GM19193 (cell line): ENCODE data around the gene RABGGTA.

ENCODE experiments used
- POLR2A ChIP-seq: IDR thresholded peaks from 4 replicates; pipeline ENCODE4 v1.6.1; 2011; ENCODE audit not compliant: insufficient read depth, insufficient read length; ENCODE audit errors: extremely low read depth

RABGGTA gene

GRCh38 chr14:24261256-24261968 lies 10.0 kb downstream of the RABGGTA start:
- TF ChIP-seq POLR2A: no peak

DNA sequence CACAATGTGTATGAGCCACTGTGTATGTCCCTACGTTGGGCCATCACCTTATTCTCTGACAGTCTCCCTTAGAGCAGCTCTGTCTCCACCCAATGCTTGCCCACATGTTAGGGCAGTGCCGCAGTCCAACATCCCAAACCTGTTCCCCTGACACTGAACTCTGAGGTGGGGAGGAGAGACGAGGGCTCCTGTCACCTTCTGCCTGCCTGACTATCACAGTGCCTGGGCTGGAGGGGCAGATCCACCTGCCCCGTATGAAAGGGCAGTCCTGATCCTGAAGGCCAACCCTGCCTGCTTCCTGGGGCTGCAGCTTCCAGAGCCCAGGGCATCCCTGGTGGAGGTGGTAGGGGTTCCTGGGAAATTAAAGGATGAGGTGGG lies 10.6 kb downstream of the RABGGTA start:
- TF ChIP-seq POLR2A: no peak

- no peak for TF ChIP-seq POLR2A
Measured at GRCh38 chr14:24260026-24260779, 11.2 kb downstream of the RABGGTA start.

DNA sequence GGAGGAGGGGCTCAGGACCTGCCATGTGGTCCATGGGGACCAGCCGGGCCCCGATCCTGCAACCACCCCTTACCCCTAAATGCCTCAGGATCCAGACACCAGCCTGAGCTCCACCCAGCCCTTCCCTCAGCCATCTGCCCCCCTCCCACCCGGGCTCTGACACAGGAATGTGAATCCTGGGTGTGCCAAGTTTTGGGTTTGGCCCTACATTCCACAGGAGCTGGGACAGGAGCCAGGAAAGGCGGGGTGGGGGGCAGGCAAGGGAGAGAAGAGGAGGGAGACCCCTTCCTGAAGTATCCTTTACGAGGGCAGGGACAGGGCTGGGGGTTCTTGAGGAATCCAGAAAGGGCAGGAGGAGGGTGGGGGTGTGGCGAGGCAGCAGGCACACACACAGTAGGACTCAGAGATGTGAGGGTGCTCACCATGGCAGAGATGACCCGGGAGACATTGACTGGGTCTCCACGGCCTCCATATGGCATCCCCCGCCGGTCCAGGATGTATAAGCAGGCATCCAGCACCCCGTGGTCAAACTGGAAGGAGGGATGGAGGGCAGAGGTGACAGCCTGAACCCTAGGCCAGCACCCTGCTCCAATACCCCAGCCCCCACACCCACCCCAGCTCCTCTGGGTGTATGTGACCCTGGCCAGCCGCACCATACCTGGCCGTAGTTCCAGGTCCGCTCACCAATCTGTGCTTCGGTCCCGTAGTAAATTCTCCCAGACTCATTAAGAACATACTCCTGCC lies 11.9 kb downstream of the RABGGTA start:
- no peak for TF ChIP-seq POLR2A

DNA sequence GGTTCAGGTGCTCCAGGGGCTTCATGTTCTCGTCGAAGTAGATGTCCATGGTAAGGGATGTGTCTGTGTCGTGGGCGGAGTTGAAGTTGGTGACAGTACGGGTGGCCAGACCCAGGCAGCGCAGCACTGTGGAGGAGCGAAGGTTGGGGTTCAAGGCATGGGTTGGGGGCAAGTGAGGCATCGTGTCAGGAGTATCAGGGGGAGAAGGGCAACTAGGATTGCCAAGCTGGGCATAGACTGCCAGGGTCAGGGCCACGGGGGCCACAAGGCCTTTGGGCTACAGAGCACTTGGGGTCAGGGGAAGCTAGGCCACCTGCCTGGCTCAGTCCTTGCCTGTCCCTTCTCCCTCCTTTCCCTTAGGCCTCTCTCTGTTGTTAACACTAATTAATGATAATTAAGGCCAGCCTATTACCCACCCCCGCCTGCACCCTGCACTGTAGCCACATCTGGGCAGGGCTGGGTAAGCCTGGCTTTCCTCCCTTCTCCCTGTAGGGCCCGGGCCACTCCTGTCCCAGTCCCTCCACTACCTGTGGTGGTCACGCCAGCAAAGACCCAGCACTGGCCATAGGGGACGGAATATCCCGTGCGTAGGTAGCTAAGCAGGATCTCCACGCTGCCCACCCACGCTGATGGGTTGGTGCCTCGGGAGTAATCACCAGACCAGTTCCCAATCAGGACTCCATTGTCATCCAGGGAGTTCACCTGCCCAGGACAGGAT lies 12.7 kb downstream of the RABGGTA start:
- TF ChIP-seq POLR2A: no peak

DNA sequence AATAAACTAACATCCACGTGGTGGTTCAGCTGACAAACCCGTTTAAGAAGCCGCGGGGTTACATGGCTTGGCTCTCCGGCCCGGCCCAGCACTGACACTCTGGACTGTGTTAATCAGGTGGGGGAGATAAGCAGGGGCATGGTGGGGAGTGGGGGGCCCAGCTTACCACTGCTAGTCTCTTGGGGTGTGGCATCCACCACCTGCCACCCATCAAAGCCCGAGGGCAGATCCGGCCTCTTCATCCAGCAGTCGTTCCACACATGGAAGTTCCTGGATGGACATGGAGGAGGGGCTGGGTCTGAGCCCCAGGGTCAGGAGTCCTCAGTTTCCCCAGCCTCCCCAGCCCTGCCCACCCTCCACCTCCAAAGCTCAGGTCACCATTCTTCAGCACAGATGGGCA lies 13.3 kb downstream of the RABGGTA start:
- no peak for TF ChIP-seq POLR2A

DNA sequence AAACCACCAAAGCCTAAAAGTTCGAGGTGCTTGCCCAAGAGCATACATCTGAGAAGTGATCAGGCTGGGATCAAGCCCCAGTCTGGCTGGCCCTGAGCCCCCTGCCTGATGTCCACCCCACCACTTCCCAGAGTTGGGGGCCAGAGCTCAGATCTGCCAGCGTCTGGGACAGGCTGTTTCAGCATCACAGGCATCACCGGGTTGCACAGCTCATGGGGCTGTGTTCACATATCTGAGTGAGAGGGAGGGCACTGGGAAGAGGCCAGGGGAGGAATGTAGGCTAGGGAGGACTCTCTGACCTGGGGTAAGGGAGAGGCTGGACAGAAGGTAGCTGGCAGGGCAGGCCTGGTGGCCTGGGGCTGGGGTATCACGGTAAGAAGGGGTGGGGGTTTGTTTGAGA lies 14.4 kb downstream of the RABGGTA start:
- TF ChIP-seq POLR2A: no peak

DNA sequence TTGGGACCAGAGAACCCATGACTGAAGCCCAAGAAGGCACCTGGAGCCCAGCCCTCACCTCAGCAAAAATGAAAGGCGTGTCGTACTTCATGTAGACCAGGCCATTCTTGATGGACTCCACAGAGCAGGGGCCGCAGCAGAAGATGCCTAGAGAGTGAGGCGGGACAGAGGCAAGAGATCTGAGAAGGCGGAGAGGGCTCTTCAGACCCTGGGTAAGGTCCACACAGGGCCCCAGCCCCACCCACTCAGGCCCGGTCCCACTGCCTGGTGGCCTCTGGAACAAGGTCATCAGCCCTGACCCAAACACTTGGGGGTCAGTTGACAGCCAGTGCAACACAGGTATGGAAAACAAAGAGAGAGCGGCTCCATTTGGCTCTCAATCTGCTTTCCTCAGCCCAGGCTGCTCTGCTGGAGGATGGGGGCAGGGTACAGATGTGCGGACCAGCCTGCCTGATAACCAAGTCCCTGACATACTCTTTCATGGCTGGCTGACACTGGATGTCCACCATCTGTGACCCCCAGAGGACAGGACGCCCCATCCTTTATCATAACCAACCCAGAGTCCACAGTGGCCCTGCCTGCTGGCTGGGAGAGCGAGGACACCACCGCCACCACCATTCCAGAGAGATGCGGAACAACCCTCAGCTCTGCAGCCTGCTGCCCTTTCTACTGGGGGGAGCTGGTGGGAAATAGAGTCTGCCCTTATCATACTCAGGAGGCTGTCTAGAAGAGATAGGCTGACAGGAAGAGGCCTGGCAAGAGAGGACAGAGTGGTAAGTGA lies 15.3 kb downstream of the RABGGTA start:
- TF ChIP-seq POLR2A: no peak

GRCh38 chr14:24255438-24255837 lies 16.0 kb downstream of the RABGGTA start:
- no peak for TF ChIP-seq POLR2A

DNA sequence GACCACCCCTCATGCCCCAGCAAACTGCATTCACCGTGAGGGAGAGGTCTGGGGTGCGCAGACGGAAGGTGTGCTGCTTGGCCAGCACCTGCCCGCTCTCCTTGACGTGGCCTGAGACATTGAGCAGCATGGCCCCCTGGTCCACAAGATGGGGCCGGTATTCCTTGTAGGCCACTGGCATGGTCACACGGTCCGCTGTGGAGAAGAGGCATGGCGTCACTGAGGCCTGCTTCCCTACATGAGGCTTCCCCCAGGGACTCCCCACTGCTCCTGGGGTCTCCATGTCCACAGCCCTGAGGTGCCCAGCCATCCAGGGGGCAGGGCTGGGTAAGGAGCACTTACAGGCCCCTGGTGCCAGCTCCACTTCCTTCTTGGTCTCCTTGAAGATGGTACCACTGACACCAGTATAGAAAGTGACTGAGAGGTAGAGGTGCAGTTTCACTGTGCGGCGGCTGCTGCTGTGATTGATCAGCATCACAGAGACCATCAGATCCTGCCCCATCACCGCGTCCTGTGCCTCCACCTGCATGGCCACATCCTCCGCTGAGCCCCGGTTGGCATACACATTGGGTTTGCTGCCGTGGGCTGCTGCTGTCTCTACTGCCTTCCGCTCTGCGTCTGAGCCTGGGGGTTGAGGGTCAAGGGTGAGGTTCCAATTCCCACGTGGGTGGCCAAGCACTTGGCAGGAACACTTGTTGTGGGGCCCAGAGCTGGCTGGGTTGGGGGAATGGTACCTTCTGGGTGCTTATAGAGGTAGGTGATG lies 16.6 kb downstream of the RABGGTA start:
- no peak for TF ChIP-seq POLR2A

DNA sequence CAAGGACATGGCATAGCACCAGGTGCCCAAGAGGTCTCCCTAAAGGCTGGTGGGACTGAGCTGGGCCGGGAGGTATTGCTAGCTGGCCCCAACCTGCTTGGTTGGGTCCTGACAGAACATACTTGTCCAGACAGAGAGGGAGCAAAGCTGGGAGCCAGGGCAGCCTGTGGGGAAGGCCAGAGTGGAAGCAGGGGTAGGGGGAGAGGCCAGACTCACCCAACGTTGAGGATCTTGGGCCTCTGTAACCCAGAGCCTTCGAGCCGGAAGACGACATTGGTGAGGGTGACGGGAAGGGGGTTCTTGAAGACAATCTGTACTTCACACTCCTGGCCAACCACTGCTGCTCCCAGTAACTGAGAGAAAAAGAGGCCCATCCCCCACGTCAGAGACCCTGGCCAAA lies 17.5 kb downstream of the RABGGTA start:
- TF ChIP-seq POLR2A: no peak

- TF ChIP-seq POLR2A: no peak
Measured at GRCh38 chr14:24252289-24253124, 18.9 kb downstream of the RABGGTA start.

DNA sequence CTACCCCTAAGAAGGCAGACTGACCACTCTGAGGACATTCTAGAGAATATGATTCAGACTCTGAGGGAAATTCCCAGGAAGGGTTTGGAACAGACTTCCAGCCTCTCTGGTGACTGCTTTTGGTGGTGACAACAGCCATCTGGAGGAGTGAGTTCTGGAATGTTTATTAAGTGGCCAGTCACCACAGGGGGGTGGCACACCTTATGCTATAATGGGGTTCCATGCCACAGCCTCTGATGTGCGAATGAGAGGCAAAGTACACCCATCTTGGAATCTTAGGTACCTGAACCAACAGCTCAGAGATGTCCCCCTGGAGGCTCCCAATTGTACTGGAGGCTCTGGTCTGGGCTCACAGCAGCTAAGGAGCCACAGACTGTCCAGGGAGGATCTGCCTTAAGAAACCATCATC lies 19.5 kb downstream of the RABGGTA start:
- no peak for TF ChIP-seq POLR2A

DNA sequence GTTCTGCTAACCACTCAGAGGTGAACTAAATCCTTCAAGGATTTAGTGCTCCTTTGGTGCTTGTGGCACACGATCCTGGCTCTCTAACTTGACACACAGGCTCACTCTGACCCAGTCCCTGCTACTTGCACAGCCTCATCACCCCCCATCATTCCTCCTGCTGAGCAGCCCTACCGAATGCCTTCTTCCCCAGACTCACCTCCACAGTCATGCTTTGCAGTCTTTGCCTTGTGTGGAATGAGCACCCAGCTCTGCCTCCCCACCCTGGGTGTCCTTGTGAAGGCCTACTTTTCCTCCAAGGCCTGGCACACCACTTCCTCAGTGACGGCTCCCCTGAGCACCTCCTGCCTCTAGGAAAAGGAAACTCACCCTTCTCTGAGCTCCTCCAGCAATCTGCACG lies 21.0 kb downstream of the RABGGTA start:
- no peak for TF ChIP-seq POLR2A
